SKM-1 treated with dmso at 0.1 percent for 144 hours (cell line): Measurements from ENCODE around the gene HAVCR2.

Experiments used
- DNase-seq: peaks from one replicate; lab custom pipeline; 2025; ENCODE audit not compliant: unreplicated experiment; lab: John Stamatoyannopoulos, UW

HAVCR2 gene

DNA sequence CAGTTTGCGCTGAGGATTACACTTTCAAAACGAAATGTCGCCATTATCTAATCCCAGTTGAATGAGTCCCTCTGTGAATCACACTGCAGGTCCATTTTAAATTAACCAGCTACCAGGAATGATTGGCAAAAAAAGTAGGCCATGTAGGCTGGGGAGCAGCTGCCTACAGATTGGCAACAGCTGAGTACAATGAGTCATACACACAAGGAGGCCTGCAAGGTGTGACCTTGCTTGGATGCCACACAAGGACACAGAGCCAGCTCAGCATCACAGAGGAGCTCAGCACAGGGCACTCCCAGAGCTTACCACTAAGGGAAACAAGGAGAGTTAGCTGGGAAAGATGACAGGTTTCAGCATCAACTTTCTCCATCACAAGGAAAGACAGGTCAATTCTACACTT is 62.8 kb downstream of the HAVCR2 start:
- DNase-seq = no peak

DNA sequence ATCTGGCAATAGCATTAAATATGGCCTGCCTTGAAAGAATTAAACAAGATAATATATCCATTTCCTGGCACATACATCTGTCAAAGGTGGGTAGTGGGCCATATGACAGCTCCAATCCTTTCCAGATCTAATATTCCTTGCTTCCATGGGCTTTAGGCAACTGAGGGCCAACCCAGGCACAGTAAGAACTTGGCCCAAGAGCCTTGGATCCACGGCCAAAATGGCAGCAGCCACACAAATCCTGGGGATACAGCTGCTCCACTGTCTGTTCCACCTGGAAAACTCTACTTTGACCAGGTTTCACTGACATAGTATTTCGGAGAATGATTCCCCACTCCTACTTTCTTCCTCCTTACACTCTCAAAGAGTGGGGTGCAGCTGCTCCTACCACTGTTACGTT is 63.2 kb downstream of the HAVCR2 start:
- no peak for DNase-seq

GRCh38 chr5:157038568-157039187 is 70.2 kb downstream of the HAVCR2 start:
- no peak for DNase-seq
